Measurements from ENCODE around the gene ART1.

Gene ART1

DNA sequence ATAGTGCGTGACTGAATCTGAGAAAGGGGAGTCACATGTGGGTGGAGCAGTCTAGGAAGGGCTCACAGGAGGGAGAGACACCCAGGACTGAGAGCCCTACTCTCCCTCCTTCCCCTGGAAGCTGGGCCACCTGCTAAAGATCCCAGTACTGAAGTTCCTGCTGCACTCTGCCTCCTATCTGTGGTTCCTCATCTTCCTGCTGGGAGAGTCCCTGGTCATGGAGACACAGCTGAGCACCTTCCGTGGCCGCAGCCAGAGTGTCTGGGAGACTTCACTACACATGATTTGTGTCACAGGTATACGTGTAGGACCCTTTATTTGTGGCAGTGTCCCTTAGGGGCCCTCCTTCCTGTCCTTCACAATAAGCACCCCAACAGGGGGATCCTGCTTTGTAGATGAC lies 22.4 kb upstream of the ART1 start:
- H3K4me3 ChIP-seq (replicated peaks; ENCODE audit: low read depth, low read length): no peak overlapping the region
- no peak for DNase-seq (ENCODE audit: extremely low read depth, low read depth)
- no peak for TF ChIP-seq CTCF (IDR thresholded peaks at IDR 0.05; ENCODE audit: low read depth, low read length, missing control alignments)

DNA sequence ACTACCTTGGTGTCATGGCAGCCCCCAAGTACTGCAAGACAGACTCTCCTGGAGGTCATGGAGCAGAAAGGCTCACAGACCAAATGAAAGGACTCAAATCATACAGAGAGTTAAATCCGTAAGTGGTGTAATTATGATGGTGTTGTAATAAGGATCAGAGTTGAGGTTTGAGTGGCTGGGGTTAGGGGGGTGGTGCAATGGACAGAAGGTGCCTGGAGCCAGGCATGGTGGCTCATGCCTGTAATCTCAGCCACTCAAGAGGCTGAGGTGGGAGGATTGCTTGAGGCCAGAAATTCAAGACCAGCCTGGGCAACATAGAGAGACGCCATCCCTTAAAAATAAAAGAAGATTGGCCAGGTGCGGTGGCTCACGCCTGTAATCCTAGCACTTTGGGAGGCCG lies 21.8 kb upstream of the ART1 start:
- H3K4me3 ChIP-seq (replicated peaks; ENCODE audit: low read depth, low read length): no peak overlapping the region
- no peak for DNase-seq (ENCODE audit: extremely low read depth, low read depth)

GRCh38 chr11:3623767-3624458 lies 21.0 kb upstream of the ART1 start:
- DNase-seq (ENCODE audit: extremely low read depth, low read depth): no peak
- H3K4me3 ChIP-seq (replicated peaks; ENCODE audit: low read depth, low read length): no peak overlapping the region
- no peak for TF ChIP-seq CTCF (IDR thresholded peaks at IDR 0.05; ENCODE audit: low read depth, low read length, missing control alignments)

More for the DNA sequence above, 21.8 kb upstream of the ART1 start:
- no peak for TF ChIP-seq CTCF (IDR thresholded peaks at IDR 0.05; ENCODE audit: low read depth, low read length, missing control alignments)

- no peak for DNase-seq (ENCODE audit: extremely low read depth, low read depth)
- no peak overlapping the region for H3K4me3 ChIP-seq (replicated peaks; ENCODE audit: low read depth, low read length)
Observed at GRCh38 chr11:3626250-3626960, 18.5 kb upstream of the ART1 start.

DNA sequence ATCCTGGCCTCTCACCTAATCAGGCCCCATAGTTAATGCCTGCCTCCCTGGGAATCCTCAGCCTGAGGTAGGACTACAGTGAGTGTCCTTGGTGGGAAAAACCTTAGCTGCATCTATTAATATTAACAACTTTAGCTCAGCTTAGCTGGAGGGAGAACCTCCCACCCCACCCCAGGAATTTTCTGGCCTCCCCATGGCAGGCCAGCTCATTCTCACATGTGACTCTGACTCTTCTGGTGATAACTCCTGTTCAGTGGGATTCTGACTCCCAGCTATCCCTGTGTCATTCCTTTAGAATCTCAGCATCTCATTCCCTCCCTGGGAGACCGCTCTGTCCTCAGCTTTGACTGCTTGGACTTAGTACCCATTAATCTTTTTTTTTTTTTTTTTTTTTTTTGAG lies 17.6 kb upstream of the ART1 start:
- no peak for TF ChIP-seq CTCF (IDR thresholded peaks at IDR 0.05; ENCODE audit: low read depth, low read length, missing control alignments)
- DNase-seq (ENCODE audit: extremely low read depth, low read depth): no peak
- H3K4me3 ChIP-seq (replicated peaks; ENCODE audit: low read depth, low read length): no peak overlapping the region

More at GRCh38 chr11:3626250-3626960, 18.5 kb upstream of the ART1 start:
- no peak for TF ChIP-seq CTCF (IDR thresholded peaks at IDR 0.05; ENCODE audit: low read depth, low read length, missing control alignments)

- no peak for TF ChIP-seq CTCF (IDR thresholded peaks at IDR 0.05; ENCODE audit: low read depth, low read length, missing control alignments)
- H3K4me3 ChIP-seq (replicated peaks; ENCODE audit: low read depth, low read length): no peak overlapping the region
Observed at GRCh38 chr11:3631331-3631730, 13.6 kb upstream of the ART1 start.

More at GRCh38 chr11:3631331-3631730, 13.6 kb upstream of the ART1 start:
- no peak for DNase-seq (ENCODE audit: extremely low read depth, low read depth)
